ENCODE results near the gene PTPRM. TPM values are rescaled to one million over a fixed set of nuclear protein-coding genes. Genes with fewer than 3 reads are reported as not detected.

PTPRM gene
- total RNA-seq, 1 experiment from 2014 or later: 14.5 TPM

DNA sequence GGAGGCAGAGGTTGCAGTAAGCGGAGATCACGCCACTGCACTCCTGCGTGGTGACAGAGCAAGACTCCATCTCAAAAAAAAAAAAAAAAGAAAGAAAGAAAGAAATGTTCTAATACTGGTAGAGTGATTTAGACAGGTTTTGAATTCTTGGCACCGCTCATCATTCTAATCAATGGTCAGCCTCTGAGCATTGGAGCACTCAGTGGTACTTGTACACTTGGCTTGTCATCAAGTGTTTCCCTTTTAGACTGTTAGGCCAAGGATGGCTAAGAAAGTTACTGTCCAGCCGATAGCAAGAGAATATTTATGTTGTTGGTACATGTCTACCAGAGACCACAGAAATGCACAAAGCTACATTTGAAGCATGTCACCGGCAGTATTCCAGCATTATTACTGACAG, 598.0 kb downstream of the PTPRM start:
- BruUV-seq (replicated peaks): no TSS peak
- intact Hi-C loops (cut with micrococcal nuclease): no loop called here
- no peak overlapping the region for H3K9ac ChIP-seq (ENCODE audit: low read length)
- no peak for TF ChIP-seq POLR2AphosphoS5 (IDR thresholded peaks at IDR 0.05; ENCODE audit: low read depth, low read length)
- TF ChIP-seq, protein P1, sequence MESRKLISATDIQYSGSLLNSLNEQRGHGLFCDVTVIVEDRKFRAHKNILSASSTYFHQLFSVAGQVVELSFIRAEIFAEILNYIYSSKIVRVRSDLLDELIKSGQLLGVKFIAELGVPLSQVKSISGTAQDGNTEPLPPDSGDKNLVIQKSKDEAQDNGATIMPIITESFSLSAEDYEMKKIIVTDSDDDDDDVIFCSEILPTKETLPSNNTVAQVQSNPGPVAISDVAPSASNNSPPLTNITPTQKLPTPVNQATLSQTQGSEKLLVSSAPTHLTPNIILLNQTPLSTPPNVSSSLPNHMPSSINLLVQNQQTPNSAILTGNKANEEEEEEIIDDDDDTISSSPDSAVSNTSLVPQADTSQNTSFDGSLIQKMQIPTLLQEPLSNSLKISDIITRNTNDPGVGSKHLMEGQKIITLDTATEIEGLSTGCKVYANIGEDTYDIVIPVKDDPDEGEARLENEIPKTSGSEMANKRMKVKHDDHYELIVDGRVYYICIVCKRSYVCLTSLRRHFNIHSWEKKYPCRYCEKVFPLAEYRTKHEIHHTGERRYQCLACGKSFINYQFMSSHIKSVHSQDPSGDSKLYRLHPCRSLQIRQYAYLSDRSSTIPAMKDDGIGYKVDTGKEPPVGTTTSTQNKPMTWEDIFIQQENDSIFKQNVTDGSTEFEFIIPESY (IDR thresholded peaks at IDR 0.05; ENCODE audit: extremely low read depth, insufficient replicate concordance, low read length): no peak
- TF ChIP-seq, protein P2, sequence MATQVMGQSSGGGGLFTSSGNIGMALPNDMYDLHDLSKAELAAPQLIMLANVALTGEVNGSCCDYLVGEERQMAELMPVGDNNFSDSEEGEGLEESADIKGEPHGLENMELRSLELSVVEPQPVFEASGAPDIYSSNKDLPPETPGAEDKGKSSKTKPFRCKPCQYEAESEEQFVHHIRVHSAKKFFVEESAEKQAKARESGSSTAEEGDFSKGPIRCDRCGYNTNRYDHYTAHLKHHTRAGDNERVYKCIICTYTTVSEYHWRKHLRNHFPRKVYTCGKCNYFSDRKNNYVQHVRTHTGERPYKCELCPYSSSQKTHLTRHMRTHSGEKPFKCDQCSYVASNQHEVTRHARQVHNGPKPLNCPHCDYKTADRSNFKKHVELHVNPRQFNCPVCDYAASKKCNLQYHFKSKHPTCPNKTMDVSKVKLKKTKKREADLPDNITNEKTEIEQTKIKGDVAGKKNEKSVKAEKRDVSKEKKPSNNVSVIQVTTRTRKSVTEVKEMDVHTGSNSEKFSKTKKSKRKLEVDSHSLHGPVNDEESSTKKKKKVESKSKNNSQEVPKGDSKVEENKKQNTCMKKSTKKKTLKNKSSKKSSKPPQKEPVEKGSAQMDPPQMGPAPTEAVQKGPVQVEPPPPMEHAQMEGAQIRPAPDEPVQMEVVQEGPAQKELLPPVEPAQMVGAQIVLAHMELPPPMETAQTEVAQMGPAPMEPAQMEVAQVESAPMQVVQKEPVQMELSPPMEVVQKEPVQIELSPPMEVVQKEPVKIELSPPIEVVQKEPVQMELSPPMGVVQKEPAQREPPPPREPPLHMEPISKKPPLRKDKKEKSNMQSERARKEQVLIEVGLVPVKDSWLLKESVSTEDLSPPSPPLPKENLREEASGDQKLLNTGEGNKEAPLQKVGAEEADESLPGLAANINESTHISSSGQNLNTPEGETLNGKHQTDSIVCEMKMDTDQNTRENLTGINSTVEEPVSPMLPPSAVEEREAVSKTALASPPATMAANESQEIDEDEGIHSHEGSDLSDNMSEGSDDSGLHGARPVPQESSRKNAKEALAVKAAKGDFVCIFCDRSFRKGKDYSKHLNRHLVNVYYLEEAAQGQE (IDR thresholded peaks at IDR 0.05; ENCODE audit: low read depth): no peak
- POLR2A ChIA-PET: no interaction called here
- H2AFZ ChIP-seq (ENCODE audit: low read depth, low read length, poor library complexity, severe bottlenecking): no peak overlapping the region
- H4K20me1 ChIP-seq (ENCODE audit: insufficient read depth): no peaks in the 10 kb centered on the region
- ATAC-seq (no peak), DNase-seq (ENCODE audit: low read depth, low spot score) (no peak)
- H3K9me3 ChIP-seq (ENCODE audit: control insufficient read depth in 1 of 2, insufficient read depth in 1 of 2, low read depth in 1 of 2, low read length in 2 of 2): no peaks in the 10 kb centered on the region
- H3K36me3 ChIP-seq (ENCODE audit: control insufficient read depth in 1 of 2, insufficient read depth in 2 of 2, low read length in 2 of 2): no peaks in the 10 kb centered on the region
- no peaks in the 10 kb centered on the region for H3K9me2 ChIP-seq (ENCODE audit: insufficient read depth)
- no peak overlapping the region for H3K4me3 ChIP-seq (replicated peaks in 1 of 2; ENCODE audit: low read depth in 1 of 2, low read length in 2 of 2)
- H3K27me3 ChIP-seq (ENCODE audit: insufficient read depth, low read length): no peaks in the 10 kb centered on the region
- RAD21 ChIA-PET (ENCODE audit: low non-redundant PET in 1 of 2, low total read pairs in 2 of 2, uncharacterized antibody in 2 of 2, unreplicated experiment in 2 of 2): no interaction called here
- CTCF ChIA-PET: no interaction called here
- H3K4me2 ChIP-seq (ENCODE audit: low read length): no peak overlapping the region
- H3K4me1 ChIP-seq (ENCODE audit: control insufficient read depth in 1 of 2, insufficient read depth in 2 of 2, low read length in 2 of 2): no peaks in the 10 kb centered on the region
- H3K27ac ChIP-seq (ENCODE audit: low read depth, low read length): no peak overlapping the region
- H3K79me2 ChIP-seq (ENCODE audit: insufficient read depth, low read length): no peaks in the 10 kb centered on the region

Data from HCT116 (cell line).